ENCODE data around the gene NLK.

Gene NLK

DNA sequence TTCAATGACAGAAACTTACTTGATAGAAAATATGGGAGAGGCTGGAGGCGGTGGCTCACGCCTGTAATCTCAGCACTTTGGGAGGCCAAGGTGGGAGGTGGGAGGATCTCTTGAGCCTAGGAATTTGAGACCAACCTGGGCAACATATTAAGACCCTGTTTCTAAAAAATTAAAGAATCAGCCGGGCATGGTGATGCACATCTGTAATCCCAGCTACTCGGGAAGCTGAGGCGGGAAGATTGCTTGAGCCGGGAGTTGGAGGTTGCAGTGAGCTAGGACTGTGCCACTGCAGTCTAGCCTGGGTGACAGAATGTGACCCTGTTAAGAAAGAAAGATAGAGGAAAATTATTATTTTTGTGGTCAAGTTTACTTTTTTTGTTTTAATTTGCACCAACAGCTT is 2.1 kb upstream of the NLK start:
- DNase-seq (ENCODE audit: low read depth), result no peak

DNA sequence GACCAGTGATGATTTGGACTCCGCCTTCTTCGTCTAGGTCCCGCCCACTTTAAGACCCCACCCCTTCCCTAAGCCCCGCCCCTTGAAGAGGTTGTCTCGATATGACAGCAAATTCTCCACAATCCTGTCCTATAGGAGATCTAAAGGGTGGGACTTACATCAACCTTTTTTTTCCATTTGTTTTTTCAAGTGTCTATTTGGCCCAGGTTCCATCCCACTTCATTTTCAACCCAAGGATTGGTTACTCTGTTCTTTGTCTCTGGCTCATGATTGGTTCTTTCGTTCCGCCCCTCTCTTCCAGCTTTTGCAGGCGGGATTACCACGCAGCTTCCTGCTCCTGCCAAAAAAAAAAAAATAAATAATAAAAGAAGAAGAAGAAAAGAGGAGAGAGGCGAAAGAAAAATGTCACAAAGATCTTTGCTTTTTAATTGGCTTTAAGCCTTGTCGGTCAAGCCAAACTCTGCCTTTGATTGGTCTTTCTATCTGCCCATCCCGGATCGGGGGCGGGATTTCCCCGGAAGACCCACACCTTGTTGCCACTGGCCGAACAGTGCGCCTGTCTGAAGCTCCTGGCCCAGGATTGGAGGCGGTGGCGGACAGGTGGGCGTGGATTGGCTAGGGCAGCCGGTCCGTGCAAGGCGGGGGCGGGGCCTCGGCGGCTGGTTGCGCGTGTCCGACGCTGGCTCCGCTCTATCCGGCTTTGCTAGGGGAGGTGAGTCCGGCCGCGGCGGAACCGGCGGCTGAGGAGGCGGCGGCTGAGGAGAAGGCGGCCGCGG is 1.2 kb upstream of the NLK start:
- DNase-seq (ENCODE audit: low read depth), result peak; percentile 99

DNA sequence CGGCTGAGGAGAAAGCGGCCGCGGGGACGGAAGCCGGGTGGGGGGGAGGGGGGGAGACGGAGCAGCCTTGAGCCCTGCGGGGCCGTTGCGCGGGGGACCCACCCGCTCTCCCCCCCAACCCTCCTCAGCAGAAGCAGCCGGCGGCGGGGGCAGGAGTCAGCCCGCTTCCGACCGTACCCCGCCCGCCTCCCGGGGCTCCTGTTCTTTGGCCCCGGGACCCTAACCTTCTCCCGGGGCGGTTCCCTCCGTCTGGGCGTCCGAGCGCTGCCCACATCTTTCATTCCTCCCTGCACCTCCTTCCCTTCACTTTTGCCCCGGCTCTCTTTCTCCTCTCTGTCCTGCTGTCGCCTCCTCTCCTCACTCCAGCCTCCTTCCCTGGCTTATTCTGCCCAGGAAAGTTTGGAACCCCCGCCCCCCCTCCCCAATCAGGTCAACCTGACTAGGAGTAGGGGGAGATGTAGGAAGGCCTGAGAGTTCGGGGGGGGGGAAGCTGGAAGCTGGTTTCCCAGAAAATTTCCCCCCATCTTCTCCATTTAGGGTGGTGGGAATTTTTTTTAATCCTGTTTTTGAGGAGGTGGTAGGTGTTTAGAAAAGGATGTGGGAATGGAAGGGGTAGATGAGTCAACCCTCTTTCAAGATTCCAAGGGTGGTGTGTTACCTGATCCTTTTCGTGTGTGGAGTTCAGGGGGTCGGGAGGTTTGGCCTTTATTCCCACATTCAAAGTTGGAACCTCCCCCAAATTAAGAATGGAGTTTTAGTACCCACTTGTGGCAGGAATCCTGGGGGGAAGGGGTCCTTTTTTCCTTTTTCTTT is 427 bp upstream of the NLK start:
- DNase-seq (ENCODE audit: low read depth), result no peak

DNA sequence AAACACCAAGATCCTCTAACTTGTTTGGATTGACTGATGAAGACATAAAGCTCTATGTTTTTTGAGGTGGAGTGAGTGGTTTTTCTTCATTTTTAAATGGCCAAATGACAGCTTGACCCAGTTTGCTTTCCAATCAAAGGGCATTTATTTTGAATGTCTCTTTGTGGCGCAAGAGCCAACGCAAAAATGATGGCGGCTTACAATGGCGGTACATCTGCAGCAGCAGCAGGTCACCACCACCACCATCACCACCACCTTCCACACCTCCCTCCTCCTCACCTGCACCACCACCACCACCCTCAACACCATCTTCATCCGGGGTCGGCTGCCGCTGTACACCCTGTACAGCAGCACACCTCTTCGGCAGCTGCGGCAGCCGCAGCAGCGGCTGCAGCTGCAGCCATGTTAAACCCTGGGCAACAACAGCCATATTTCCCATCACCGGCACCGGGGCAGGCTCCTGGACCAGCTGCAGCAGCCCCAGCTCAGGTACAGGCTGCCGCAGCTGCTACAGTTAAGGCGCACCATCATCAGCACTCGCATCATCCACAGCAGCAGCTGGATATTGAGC is 329 bp downstream of the NLK start:
- DNase-seq (ENCODE audit: low read depth), result no peak

DNA sequence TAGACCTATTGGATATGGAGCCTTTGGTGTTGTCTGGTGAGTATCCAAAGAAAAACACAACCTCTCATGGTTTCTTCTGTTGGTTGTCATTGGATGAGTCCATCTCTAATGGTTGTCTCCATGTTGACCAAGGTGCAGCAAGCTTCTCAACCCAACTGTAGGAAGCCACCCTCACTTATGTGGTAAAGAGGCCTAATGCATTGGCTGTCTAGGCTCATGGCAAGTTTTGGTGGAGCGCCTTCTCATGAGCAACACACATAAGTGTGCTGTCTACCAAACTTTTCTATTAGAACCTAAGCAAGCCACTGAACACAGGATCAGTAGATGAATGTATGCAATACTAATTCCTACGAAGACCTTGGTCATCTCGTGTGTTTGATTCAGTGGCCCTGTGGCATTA is 819 bp downstream of the NLK start:
- DNase-seq (ENCODE audit: low read depth), result no peak

DNA sequence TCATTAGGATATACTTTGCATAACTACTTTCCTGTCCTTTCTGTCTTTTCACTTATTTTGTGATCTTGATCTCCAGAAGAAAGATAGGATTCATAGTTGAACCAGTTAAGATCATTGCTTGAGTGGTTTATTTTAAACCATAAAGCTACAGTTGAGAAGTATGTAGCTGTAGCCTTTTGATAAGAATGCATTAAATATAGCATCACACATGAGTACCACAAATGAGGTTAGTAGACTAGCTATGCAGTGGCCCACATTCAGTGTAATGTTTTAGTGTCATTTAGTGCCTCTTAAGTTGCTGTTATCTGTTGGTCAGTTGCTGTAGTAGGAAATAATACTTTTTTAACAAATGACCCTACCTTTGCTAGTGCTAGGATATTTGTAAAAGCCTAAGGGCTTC is 1.3 kb downstream of the NLK start:
- DNase-seq (ENCODE audit: low read depth), result no peak

DNA sequence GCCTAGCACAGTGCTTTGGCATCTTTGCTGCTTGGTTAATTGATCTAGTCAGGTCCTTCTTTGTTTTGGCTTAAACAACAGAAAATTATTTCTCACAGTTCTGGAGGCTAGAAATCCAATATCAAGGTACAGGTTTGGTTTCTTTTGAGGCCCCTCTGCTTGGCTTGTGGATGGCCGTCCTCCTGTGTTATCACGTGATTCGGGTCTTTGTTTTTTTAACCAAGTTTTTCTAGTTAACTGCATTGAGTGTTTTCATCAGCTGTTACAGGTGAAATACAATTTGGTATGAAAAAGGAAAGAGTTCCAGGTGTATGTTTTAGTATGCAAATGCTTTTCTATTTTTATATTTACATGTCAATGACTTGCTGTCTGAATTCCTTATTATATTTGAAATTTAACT is 2.8 kb downstream of the NLK start:
- no peak for DNase-seq (ENCODE audit: low read depth)

DNA sequence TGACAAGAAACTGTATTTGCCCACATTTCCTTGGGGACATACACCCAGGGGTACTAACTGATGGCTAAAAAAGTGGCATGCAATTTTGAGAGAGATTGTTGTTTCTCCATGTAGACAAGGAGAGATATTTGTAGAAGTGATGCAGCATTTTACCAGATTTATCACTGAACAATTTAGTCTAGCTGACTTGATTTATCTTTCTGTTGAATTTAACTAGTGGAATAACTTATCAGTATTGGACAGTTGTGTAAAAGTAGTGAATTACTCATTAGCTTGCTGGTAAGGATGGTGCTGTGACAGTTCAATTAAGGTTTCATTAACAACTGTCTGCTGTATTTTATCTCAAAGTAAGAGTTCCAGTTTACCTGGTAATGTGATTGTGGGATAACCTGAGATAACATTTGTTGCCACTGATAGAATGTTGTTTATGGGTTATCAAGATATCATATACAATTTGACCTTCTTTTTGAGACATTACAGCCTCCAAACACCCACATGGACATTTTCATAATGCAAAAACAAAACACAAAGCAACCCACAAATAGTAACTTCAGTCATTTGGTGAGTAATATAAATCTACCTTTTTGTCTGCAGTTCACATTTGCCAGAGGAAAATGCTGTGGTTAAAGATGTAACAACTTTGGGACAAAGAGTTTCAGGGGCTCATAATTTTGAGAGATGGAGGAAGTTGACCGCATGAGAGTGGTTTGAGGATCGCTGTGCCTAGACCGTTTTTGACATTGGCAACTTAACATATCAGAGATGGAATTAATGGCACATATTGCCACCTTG is 3.8 kb downstream of the NLK start:
- DNase-seq (ENCODE audit: low read depth), result no peak

DNA sequence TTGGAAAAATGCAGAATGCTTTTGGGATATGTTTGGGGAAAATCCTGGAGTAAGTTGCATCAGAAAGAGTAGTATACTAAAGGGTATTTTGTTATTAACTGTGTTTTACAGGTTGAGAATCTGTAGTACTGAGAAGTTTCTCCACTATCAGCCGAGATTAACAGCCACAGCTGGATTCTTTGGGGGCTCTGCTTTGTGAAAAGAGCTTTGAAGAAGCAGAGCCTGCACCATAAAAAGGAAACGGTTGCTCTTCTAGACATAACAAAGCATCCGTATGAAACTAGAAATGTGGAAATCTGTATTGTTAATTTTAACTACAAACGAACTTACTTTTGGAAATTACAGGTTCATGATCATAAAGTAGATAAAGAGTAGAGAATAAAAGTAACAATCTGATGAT is 5.3 kb downstream of the NLK start:
- DNase-seq (ENCODE audit: low read depth), result no peak

DNA sequence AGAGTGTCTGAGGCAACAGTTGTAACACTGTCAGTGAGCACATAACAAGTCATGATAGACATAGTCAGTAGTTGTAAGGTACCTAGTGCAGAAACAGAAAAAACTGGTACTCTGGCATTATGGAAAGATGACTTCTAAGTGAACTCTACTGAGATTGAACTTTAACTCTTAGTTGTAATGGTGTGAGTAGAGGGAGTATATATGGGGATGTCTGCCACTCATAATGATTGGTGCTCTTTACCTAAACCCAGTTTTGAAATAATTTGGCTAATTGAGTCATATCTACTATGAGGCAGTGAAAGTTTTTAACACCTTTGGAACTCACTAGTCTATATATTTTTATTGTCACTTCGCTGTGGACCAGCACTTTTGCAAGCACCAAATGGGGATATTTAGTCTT is 6.6 kb downstream of the NLK start:
- DNase-seq (ENCODE audit: low read depth), result no peak

DNA sequence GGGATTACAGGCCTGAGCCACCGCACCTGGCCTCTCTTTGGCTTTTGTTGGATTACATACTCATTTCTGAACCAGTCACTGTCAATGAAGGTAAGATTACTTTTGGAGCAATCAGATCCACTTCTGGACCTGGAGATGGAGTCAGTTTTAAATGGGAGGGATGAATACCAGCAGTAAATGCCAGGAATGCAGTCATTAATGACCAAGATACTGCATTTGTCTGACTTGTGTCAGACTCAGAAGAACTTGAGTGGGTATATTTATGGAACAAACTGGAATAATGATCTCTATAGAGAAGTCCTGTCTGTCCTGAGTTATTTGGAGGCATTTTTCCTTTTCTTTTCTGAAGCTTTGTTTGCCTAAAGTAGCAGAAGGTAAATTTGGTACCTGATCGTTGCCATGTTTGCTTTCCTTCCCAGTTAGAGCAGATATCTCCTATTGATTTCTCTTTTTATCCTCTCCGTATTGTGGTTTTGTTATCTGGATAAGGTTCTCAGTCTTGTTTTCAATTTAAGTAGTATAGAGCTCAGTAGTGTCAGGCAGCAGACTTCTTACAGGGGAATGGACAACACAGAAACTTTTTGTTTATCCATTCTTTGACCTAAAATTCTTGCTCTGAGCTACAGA is 10.7 kb downstream of the NLK start:
- DNase-seq (ENCODE audit: low read depth), result no peak

DNA sequence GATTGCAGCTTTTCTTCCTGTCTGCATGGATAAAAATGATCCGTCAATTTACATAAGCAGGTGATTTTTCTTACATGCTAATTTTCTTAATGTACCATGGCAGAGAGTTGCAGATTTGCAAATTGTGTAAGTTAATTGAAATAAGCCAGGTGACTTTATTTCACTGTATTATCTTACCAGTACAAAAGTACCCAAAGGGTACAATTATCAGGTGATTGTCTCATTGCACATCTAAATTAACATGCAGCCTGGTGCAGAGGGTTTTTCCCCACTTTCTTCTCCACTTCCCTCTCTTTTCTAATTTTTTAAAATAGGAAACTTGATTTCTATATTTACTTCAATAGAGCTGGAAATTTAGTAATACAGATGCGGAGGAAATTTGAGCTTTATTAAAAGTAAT is 11.2 kb downstream of the NLK start:
- no peak for DNase-seq (ENCODE audit: low read depth)

DNA sequence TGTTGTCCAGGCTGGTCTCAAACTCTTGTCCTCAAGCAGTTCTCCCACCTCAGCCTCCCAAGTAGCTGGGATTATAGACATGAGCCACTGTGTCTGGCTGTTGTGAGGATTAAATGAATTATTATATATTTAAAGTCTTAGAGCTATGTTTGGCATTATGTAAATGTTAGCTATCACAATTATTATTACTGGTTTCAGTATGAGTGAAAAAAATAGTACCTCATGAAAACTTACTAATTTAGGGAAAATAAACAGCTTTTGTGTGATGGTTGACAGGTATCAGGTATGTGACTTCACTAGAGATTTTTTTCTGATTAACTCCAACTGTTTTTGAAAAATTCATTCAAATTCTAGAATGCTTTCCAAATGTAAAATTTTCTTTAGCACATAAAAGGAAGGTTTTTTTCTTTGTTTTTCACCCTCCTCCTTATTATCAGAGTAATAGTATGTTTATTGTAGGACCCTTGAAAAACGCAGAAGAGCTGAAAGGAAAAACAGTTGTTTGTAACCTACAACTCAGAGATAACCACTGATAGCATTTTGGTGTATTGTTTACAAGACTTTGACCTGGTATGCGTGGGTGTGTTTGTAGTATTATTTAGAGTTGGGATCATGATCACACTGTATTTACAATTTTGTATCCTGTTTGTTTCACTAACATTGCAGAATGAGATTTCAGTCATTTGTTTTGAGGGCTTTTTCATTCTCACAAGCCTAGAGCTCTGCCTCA is 13.2 kb downstream of the NLK start:
- DNase-seq (ENCODE audit: low read depth), result no peak

DNA sequence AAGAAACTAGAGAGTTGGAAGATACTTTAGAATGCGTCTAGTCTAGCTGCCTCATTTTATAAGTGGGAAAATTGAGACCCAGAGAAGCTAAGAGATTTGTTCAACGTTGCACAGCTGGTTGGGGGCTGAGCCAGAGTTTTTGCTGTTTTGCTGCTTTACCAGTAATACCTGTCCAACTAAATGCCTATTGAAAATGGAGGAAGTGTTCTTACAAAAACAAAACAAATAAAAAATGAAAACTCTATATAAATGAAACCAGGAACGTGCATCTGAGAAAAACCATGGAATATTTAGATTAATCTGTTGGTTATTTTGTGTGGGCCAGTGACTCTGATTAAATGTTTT is 13.8 kb downstream of the NLK start:
- DNase-seq (ENCODE audit: low read depth), result no peak

DNA sequence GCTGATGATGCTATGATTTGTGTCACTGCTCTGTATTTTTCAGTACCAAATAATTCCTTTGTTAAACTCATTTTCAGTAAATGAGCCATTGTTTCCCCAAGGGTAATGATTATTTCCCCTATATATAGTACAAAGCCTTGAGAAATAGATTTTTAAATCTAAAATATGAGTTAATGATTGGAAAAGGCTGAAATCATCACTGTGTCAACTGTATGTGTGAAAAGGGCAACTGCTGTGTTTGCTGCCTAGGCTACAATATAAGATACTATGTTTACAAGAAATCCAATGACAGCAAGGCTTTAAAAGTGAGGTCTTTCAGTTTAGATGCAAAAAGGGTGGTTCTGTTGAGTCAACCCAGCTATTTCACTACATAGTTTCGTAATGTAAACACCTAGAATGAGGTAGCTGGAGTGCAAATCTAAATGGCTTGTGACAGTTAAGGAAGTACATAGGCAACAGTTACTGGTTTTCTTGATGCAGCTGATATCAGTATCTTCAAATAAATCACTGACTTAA is 15.3 kb downstream of the NLK start:
- DNase-seq (ENCODE audit: low read depth), result no peak

DNA sequence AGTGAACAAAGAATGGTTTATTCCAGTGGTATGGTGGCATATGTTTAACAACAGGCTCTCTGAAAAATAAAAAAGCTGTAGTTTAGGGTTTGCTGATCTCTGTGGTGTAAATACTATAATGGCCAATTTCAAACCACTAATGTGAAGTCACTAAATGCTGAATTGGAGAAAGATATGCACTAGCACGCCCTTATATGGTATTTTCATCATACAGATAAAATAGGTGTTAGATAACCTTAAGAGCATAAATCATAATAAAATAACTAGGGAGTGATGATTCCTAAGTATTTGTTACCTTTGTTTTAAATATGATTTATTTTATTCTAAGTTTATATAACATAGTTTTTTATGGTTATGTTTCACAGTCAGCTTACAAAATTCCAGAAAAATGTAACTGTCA is 17.2 kb downstream of the NLK start:
- DNase-seq (ENCODE audit: low read depth), result no peak

DNA sequence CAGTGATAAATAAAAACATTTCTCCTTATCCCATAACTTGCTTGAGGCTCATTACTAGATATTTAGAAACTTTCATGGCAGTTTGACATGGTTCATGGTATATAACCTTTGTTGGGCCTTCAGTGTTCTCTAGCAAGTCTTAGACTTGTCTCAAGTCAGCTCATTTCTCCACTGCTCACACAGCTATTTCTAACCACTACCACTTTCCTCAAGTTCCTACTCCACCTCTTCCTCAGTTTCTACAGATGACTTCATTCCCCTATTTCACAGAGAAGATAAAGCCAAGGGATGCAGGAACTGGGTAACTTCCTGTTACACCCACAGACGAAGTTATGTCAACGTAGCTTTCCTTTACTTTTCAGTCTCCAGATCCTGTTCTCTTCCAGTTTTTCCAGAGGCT is 23.2 kb downstream of the NLK start:
- no peak for DNase-seq (ENCODE audit: low read depth)

DNA sequence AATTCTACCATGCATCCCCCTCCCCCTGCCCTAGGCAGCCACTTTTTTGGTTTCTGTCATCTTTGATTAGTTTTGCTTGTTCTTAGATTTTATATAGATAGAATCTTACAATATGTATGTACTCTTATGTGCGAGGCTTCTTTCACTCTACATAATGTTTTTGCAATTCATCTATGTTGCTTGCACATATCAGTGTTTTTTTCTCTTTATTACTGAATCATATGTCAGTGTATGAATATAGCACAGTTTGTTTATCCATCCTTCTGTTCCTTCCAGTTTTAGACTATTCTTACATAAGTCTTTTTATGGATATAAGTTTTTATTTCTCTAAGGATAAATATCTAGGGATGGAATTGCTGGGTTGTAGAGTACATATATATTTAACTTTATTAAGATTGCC is 26.6 kb downstream of the NLK start:
- DNase-seq (ENCODE audit: low read depth), result no peak

DNA sequence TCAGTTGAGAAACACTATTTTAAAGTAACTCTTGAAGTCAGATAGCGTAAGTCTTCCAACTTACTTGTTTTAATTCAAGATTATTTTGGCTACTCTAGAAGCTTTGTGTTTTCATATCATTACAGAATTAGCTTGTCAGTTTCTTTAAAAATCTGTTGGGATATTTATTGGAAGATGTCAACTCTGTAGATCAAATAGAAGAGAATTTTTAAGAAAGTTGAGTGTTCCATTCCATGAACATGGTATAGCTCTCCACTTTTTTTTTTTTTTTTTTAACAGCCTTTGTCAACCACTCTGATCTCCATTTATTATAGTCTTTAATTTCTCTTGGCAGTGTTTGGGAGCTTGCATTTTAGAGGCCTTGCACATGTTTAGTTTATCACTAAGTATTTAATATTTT is 28.7 kb downstream of the NLK start:
- DNase-seq (ENCODE audit: low read depth), result no peak

DNA sequence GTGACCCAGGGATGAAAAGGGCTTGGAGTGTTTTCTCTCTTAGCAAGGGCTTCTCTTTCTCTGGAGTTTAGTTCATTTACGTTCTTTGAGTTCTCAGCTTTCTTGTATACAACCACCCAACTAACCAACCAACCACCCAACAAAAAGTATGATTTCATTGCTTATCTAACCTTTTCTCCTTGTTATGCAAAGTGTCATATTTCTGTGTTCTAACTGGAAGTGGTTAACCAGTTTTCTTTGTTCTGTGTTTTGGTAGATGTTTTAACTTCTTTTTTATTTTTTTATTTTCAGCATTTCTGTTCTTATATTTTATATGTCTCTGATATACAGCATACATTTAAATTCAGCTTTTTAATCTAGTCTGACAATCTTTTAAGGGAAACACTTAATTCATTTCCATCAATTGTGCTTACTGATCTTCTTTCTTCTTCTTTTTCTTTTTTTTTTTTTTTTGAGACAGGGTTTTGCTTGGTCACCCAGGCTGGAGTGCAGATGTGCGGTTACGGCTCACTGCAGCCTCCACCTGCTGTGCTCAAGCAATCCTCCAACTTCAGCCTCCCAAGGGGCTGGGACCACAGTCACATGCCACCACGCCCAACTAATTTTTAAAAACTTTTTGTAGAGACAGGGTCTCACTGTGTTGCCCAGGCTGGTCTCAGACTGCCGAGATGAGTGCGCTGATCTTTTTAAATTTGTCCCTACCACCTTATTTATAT is 29.6 kb downstream of the NLK start:
- no peak for DNase-seq (ENCODE audit: low read depth)
